ENCODE measurements around the gene SMIM31.

Gene SMIM31

GRCh38 chr4:164789047-164789446, 35.1 kb downstream of the SMIM31 start:
- no peak for DNase-seq (ENCODE audit: low spot score)

- DNase-seq (ENCODE audit: low spot score), result no peak
Measured at GRCh38 chr4:164790249-164790648, 36.3 kb downstream of the SMIM31 start.

DNA sequence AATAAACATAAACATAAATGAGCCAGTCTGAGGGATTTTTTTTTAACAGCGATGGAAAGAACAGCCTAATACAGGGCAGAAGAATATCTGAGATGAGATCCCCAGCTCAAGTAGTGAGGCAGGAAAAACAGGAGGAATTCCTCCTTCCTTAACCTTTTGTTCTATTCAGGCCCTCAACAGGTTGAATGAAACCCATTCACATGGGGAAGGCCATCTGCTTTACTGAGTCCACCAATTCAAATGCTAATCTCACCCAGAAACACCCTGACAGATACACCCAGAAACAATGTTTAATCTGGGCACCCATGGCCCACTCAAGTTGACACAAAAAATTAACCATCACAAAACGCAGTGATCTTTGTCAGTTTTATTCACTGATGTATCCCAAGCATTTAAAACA, 45.5 kb downstream of the SMIM31 start:
- DNase-seq (ENCODE audit: low spot score), result no peak

DNA sequence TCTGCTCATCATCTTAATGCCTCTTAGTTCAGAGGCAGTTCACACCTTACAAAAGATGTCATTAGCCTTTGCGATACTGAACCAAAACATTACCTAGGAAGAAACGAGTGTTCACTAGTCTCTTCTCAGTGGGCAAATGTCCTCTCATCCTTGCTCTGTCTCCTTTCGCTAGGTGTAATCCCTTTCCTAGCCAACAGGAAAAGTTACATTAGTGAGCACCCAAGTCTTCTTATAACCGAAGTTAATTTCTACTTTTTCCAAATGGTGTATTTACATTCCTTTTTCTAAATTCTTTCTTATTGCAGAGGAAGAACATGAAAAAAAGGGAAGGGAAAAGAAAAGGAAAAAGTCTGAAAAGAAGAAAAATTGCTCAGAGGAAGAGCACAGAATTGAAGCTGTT, 46.9 kb downstream of the SMIM31 start:
- no peak for DNase-seq (ENCODE audit: low spot score)

DNA sequence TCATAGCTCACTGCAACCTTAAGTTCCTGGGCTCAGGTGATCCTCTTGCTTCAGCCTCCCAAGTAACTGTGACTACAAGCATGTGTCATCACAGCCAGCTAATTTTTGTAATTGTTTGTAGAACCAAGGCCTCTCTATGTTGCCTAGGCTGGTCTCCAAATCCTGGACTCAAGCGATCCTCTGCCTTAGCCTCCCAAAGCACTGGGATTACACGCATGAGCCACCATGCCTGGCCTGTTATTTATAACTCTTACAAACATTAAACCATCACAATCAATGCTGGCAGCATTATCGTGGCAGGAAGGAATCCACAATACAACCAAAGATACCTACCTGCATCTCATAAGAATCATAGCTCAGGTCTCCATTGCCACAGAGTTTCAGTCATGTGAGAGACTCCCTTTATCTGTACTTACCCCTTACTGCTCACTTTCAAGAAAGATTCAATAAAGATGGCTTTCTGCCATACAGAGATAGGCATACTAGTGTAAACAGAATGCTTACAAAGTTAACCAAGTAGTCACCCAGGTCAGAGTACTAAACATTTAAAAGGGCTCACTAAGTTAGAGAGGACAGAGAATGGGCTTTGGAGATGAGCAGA, 48.5 kb downstream of the SMIM31 start:
- DNase-seq (ENCODE audit: low spot score), result peak; percentile 56

DNA sequence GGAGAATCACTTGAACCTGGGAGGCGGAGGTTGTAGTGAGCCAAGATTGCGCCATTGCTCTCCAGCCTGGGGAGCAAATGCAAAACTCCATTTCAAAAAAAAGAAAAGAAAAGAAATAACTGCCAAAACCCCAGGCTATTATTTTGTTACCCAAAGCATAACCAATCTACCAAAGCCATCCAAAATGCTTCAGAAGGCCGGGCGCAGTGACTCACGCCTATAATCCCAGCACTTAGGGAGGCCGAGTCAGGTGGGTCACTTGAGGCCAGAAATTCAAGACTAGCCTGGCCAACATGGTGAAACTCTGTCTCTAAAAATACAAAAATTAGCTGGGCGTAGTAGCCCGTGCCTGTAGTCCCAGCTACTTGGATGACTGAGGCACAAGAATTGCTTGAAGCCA, 49.8 kb downstream of the SMIM31 start:
- no peak for DNase-seq (ENCODE audit: low spot score)

DNA sequence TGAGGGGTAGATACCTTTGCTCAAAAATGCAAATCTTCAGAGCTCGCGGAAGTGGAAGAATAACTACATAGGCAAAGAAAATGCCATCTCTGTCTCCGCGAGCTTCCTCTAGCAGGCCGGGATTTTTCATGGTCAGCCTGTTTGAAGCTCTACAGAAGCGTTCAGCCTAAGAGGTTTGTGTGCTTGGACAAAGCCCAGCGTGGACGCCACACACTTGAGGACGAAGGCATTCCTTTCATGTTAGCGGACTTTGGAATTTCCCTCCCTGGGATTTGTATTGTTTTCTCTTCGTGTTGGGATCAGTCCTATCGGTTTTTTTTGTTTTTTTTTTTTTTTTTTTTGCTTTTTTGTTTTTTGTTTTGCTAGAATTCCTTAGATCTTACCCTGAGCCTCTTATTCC, 53.7 kb downstream of the SMIM31 start:
- DNase-seq (ENCODE audit: low spot score), result peak; percentile 70

- DNase-seq (ENCODE audit: low spot score), result no peak
Measured at GRCh38 chr4:164813554-164813953, 59.6 kb downstream of the SMIM31 start.

- no peak for DNase-seq (ENCODE audit: low spot score)
Measured at GRCh38 chr4:164815711-164816110, 61.8 kb downstream of the SMIM31 start.

DNA sequence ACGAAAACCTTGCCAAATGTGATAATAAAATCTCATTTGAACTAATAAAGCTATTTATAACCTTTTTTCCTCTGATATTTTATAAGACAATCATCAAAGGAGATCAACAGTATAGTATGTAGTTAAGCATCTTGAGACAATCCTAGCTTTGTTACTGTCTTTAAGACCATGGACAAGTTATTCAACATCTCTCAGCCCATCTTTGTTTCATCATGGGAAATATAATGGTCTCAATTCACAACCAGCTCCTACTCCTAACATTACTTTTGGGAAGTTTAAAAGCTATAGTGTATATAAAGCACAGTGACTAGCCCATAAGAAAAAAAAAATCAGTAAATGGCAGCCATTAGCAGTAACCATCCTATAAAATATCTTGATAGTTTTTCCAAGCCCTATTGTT, 65.4 kb downstream of the SMIM31 start:
- no peak for DNase-seq (ENCODE audit: low spot score)

GRCh38 chr4:164821711-164822110, 67.8 kb downstream of the SMIM31 start:
- DNase-seq (ENCODE audit: low spot score), result no peak

DNA sequence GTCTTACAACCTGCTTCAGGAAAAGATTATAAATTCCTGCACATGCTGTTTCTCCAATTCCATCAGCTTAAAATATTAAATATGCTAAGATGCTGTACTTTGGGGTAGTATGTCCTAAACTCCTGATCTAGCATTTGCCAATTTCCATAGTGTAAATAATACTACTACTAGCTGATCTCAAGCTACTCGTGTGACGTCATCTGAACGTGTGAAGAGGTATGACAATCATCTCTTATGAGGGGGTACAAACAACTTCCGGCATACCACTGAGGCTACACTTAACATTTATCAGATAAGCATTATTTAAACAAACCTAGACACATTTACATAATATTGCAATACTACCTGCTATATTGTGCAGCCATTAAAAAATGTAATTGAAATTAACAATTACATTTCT, 70.7 kb downstream of the SMIM31 start:
- no peak for DNase-seq (ENCODE audit: low spot score)

GRCh38 chr4:164828955-164829354, 75.0 kb downstream of the SMIM31 start:
- no peak for DNase-seq (ENCODE audit: low spot score)

DNA sequence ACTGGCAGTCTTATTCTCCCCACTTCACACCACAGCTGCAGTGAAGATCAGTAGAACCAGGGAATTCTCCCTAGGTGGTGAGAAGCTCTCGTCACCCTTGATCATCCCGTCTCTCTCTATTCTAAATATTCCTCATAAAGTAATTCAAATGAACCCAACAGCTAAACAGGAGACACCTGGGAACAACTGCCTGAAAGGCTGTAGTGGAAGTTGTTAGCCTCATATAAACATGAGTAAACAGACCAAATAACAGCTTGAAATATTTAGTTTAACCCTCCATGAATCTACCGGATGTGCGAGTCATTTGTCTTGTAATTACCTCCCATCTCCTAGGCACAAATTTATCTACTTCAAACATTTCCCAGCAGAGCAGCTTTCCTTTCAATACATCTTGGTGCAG, 92.6 kb downstream of the SMIM31 start:
- DNase-seq (ENCODE audit: low spot score), result no peak

- no peak for DNase-seq (ENCODE audit: low spot score)
Measured at GRCh38 chr4:164847016-164847415, 93.1 kb downstream of the SMIM31 start.

DNA sequence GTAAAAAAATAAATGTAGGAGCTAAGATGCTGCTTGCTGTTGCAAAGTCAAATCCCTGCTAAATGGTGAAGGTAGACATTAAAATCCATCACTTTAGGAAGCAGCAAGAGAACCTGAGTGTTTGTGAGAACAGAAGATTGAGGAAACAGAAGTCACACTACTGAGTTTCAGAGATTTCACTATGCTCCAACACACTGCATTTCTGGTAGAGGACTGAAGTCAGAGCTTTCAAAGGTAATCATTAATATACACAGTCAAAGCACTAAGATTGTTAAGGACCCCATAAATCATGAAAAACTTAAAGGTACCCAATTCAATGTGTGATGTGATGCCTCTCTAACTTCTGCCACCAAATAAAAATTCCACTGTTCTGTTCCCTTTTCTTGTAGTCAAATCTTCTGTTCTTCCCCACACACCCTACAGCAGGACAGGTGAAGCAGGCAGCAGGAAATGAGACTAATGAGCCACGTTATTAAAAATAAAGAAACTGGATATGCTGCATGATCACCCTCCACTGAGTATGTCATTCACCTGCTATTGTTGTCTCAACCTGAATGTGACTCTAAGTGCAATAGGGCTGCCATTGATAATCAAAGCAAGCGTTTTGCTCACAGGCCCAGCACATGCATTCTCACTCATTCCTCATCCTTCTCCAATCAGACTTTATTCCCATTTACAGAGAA, 94.2 kb downstream of the SMIM31 start:
- no peak for DNase-seq (ENCODE audit: low spot score)
